Right ventricle myocardium superior (tissue), 1 donor: ENCODE measurements around the gene RPS15. TPM values are rescaled to one million over a fixed set of nuclear protein-coding genes. Genes with fewer than 3 reads are reported as not detected.
A peak's percentile ranks its signal among the peaks of the same experiment; 100 is the strongest.

Experiments used
- ATAC-seq: fragments of 200-7000 bp; cut with Tn5 transposase; one replicate; pipeline ENCODE4 v1.9.1; 2020; ENCODE audit warnings: mild to moderate bottlenecking; ENCODE audit not compliant: poor library complexity
- DNase-seq: peaks from one replicate; pipeline ENCODE4 v3.0.0-alpha.2; 2020
- intact Hi-C: fragments of 100-400 bp; cut with DNase I; formaldehyde crosslinking; loops from one replicate; pipeline ENCODE4 v1.11.2; 2022
- total RNA-seq: library from RNA; stranded (reverse); fragmentation: NEBNext Ultra II Directional; extraction: Animal tissue kit (Norgen Biotek cat#: 25700); gene quantifications from one replicate; pipeline ENCODE4 v1.2.1, GENCODE V29; 2021
- donor health status: DM: no; HTN: yes; CAD: no; lungs with severe emphysema.

Gene RPS15
- total RNA-seq, 1 donor from 2014 or later, result 671 TPM

- intact Hi-C loops, result no loop called here
- peak; percentile 94 for ATAC-seq
- peak; percentile 88 for DNase-seq
These were observed 7.2 kb downstream of the RPS15 start for GRCh38 chr19:1445185-1445931.

GRCh38 chr19:1445932-1446712, 7.9 kb downstream of the RPS15 start:
- DNase-seq, result no peak
- ATAC-seq, result no peak
- intact Hi-C loops, result no loop called here

GRCh38 chr19:1446713-1447481, 8.7 kb downstream of the RPS15 start:
- no peak for ATAC-seq
- DNase-seq, result no peak
- intact Hi-C loops, result no loop called here

GRCh38 chr19:1447504-1447903, 9.3 kb downstream of the RPS15 start:
- intact Hi-C loops, result no loop called here
- no peak for ATAC-seq
- no peak for DNase-seq

- intact Hi-C loops, result no loop called here
- no peak for DNase-seq
- ATAC-seq, result no peak
These were observed 9.7 kb downstream of the RPS15 start for GRCh38 chr19:1447944-1448343.

- ATAC-seq (no peak), DNase-seq (no peak)
- intact Hi-C loops, result no loop called here
These were observed 11.6 kb downstream of the RPS15 start, which contains the start of gene APC2 for GRCh38 chr19:1449467-1450442. APC2 (plus strand) TSS chr19:1450121; CDS start chr19:1453002, 2,881 bp downstream.

- intact Hi-C loops, result no loop called here
- DNase-seq, result no peak
These were observed 12.8 kb downstream of the RPS15 start for GRCh38 chr19:1450735-1451731.

GRCh38 chr19:1451916-1452801, 14.0 kb downstream of the RPS15 start:
- ATAC-seq (no peak), DNase-seq (no peak)
- intact Hi-C loops, result no loop called here

More at GRCh38 chr19:1450735-1451731, 12.8 kb downstream of the RPS15 start:
- ATAC-seq, result no peak

- no peak for DNase-seq
- no peak for ATAC-seq
- intact Hi-C loops, result no loop called here
These were observed 14.8 kb downstream of the RPS15 start for GRCh38 chr19:1452802-1453524.

- ATAC-seq (no peak), DNase-seq (no peak)
- intact Hi-C loops, result no loop called here
These were observed 15.5 kb downstream of the RPS15 start for GRCh38 chr19:1453525-1454364.

GRCh38 chr19:1455002-1455335, 16.8 kb downstream of the RPS15 start:
- intact Hi-C loops, result no loop called here
- DNase-seq, result no peak

GRCh38 chr19:1455336-1456120, 17.3 kb downstream of the RPS15 start:
- intact Hi-C loops, result no loop called here
- ATAC-seq, result peak; percentile 44
- no peak for DNase-seq

More at GRCh38 chr19:1455002-1455335, 16.8 kb downstream of the RPS15 start:
- no peak for ATAC-seq

- intact Hi-C loops, result no loop called here
- DNase-seq, result no peak
- ATAC-seq, result no peak
These were observed 18.1 kb downstream of the RPS15 start for GRCh38 chr19:1456121-1456900.
